ENCODE data around the gene RRAGB.
"Not testable (repeated sequence)": the region's sequence is repeated elsewhere in the genome, so short reads cannot be mapped to it uniquely, and the experiment has no call there.

Gene RRAGB, protein sequence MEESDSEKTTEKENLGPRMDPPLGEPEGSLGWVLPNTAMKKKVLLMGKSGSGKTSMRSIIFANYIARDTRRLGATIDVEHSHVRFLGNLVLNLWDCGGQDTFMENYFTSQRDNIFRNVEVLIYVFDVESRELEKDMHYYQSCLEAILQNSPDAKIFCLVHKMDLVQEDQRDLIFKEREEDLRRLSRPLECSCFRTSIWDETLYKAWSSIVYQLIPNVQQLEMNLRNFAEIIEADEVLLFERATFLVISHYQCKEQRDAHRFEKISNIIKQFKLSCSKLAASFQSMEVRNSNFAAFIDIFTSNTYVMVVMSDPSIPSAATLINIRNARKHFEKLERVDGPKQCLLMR

DNA sequence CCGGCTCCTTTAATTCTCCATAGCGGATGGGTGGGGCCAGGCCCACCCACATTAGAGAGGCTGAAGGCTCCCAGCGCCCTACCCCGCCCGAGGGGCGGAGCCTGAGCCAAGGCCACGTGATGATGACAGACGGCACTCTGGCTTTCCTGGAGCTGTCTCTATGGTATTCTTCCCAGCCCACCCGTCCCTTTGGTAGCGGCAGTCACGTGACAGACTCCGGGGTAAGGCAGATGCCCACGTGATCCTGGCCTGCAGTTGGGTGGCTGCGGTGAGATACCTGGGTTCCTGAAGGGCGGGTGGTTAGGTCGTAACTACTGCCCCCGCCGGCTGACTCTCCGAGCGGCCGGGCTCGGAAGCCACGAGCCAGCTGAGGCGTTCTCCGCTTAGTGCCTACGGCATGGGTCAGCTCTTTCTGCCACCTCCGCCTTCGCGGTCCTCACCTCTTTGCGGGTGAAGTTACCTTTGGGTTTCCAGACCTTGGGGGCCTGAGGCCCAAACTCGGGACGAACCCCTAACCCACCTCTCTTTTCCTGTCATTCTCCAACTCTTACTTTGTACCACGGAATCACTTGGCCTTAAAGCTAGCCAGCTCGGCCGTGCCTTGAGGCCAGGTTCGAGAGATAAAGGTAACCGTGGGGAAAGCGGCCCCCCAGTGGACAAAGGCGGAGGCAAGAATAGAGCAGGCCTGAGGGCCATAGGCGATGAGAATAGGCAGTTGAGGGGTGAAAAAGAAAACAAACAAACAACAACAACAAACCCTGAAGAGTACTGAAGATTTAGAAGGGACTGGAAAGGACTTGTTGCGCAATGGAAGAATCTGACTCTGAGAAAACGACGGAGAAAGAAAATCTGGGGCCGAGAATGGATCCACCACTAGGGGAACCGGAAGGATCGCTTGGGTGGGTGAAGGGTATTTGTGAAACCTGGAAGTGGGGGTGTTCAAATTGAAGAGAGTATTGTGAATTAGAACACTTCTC lies at the start of gene RRAGB:
RRAGB (plus strand) TSS at position 229 of the 977 bp plus-strand sequence; CDS start at position 808, 579 bp downstream.
- peak within 1 kb of the TSS; percentile 78 for H3K27ac ChIP-seq
- no peaks in the 10 kb centered on the region for H3K27me3 ChIP-seq (replicated peaks)
- no peaks in the 10 kb centered on the region for H3K36me3 ChIP-seq (replicated peaks)
- DNase-seq = peak; percentile 93
- TF ChIP-seq, protein P1, sequence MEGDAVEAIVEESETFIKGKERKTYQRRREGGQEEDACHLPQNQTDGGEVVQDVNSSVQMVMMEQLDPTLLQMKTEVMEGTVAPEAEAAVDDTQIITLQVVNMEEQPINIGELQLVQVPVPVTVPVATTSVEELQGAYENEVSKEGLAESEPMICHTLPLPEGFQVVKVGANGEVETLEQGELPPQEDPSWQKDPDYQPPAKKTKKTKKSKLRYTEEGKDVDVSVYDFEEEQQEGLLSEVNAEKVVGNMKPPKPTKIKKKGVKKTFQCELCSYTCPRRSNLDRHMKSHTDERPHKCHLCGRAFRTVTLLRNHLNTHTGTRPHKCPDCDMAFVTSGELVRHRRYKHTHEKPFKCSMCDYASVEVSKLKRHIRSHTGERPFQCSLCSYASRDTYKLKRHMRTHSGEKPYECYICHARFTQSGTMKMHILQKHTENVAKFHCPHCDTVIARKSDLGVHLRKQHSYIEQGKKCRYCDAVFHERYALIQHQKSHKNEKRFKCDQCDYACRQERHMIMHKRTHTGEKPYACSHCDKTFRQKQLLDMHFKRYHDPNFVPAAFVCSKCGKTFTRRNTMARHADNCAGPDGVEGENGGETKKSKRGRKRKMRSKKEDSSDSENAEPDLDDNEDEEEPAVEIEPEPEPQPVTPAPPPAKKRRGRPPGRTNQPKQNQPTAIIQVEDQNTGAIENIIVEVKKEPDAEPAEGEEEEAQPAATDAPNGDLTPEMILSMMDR (IDR thresholded peaks at IDR 0.05; ENCODE audit: low read depth, low read length, missing control alignments) = peak; percentile 69
- peak within 1 kb of the TSS; percentile 80 for H3K4me3 ChIP-seq (ENCODE audit: low read depth, low read length)
- in situ Hi-C loops (cut with HindIII; ENCODE audit: low pct_ligation_motif_present, low sequenced_read_pairs) = no loop called here

DNA sequence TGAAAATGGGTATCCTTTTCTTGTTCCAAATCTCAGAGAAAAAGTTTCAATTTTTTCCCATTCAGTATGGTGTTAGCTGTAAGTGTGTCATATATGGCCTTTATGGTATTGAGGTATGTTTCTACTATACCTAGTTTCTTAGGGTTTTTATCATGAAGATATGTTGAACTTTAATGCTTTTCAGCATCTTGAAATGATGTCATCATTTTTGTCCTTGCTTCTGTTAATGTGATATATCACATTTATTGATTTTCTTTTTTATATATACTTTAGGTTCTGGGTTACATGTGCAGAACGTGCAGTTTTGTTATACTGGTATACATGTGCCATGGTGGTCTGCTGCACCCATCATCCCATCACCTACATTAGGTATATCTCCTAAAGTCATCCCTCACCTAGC lies 49.5 kb upstream of the RRAGB start:
- TF ChIP-seq, protein P1 (IDR thresholded peaks at IDR 0.05; ENCODE audit: low read depth, low read length, missing control alignments) = no peak
- in situ Hi-C loops (cut with HindIII; ENCODE audit: low pct_ligation_motif_present, low sequenced_read_pairs) = no loop called here
- Histone ChIP-seq H3K27ac (no peak overlapping the region), H3K36me3 (replicated peaks) (no peaks in the 10 kb centered on the region), H3K27me3 (replicated peaks) (no peaks in the 10 kb centered on the region), H3K4me3 (ENCODE audit: low read depth, low read length) (no peak overlapping the region)
- DNase-seq = no peak

DNA sequence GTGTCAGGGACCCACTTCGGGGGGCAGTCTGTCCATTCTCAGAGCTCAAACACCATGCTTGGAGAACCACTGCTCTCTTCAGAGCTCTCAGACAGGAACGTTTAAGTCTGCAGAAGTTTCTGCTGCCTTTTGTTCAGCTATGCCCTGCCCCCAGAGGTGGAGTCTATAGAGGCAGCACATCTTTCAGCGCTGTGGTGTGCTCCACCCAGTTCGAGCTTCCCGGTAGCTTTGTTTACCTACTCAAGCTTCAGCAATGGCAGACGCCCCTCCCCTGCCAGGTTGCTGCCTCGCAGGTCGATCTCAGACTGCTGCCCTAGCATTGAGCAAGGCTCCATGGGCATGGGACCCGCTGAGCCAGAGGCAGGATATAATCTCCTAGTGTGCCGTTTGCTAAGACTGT lies 29.0 kb upstream of the RRAGB start:
- H3K27me3 ChIP-seq (replicated peaks); in situ Hi-C loops (cut with HindIII; ENCODE audit: low pct_ligation_motif_present, low sequenced_read_pairs); H3K27ac ChIP-seq: not testable (repeated sequence)

DNA sequence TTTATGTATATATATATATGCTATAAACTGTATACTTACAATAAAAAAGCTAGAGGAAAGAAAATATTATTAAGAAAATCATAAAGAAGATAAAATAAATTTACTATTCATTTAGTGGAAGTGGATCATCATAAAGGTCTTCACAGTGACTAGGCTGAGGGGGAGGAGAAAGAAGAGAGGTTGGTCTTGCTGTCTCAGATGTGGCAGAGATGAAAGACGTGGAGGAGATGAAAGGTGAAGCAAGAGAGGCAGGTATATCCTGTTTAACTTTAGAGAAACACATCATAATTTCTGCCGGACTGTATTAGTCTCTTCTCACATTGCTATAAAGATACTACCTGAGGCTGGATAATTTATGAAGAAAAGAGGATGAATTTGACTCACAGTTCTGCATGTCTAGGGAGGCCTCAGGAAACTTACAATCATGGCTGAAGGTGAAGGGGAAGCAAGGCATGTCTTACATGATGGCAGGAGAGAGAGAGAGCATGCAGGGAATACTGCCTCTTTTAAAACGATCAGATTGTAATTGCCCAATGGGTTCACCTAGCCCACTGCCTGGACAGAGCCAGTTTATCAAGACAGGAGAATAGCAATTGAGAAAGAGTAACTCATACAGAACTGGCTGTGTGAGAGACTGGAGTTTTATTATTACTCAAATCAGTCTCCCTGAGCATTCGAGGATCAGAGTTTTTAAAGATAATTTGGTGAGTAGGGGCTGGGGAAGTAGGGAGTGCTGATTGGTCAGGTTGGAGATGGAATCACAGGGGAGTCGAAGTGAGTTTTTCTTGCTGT lies 22.1 kb upstream of the RRAGB start:
- H3K27me3 ChIP-seq (replicated peaks) = no peaks in the 10 kb centered on the region
- in situ Hi-C loops (cut with HindIII; ENCODE audit: low pct_ligation_motif_present, low sequenced_read_pairs) = no loop called here
- no peak for DNase-seq
- H3K4me3 ChIP-seq (ENCODE audit: low read depth, low read length) = no peak overlapping the region
- TF ChIP-seq, protein P1 (IDR thresholded peaks at IDR 0.05; ENCODE audit: low read depth, low read length, missing control alignments) = no peak
- H3K27ac ChIP-seq = no peak overlapping the region
- no peaks in the 10 kb centered on the region for H3K36me3 ChIP-seq (replicated peaks)

More for the DNA sequence above, 29.0 kb upstream of the RRAGB start:
- H3K4me3 ChIP-seq (ENCODE audit: low read depth, low read length); H3K36me3 ChIP-seq (replicated peaks); DNase-seq: not testable (repeated sequence)

DNA sequence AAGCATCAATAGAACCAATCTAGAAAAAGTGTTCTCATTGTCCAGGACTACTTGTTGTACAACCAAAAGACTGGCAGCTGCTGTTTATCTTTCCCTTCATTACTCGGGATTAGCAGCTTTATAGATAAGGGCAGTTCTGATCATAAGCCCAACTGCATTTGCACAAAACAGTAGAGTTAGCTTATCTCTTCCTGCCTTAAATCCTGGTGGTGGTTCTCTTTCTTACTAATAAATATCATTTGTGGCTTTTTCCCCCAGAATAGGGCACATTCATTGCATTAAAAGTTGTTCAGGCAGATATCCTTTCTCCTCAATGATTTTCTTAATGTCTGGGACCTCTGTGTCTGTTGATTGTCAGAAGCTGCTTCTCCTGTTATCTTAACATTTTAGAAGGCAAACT lies 20.2 kb upstream of the RRAGB start:
- no peak for DNase-seq
- Histone ChIP-seq H3K36me3 (replicated peaks) (no peaks in the 10 kb centered on the region), H3K27me3 (replicated peaks) (no peaks in the 10 kb centered on the region), H3K4me3 (ENCODE audit: low read depth, low read length) (no peak overlapping the region), H3K27ac (no peak overlapping the region)
- in situ Hi-C loops (cut with HindIII; ENCODE audit: low pct_ligation_motif_present, low sequenced_read_pairs) = no loop called here
- TF ChIP-seq, protein P1 (IDR thresholded peaks at IDR 0.05; ENCODE audit: low read depth, low read length, missing control alignments) = no peak
